ENCODE data around the gene DPYSL4.
A peak's percentile ranks its signal among the peaks of the same experiment; 100 is the strongest.

DPYSL4 gene

GRCh38 chr10:132179551-132180392, 7.0 kb upstream of the DPYSL4 start:
- DNase-seq: no peak

- DNase-seq: no peak
Observed at GRCh38 chr10:132180736-132181135, 6.0 kb upstream of the DPYSL4 start.

DNA sequence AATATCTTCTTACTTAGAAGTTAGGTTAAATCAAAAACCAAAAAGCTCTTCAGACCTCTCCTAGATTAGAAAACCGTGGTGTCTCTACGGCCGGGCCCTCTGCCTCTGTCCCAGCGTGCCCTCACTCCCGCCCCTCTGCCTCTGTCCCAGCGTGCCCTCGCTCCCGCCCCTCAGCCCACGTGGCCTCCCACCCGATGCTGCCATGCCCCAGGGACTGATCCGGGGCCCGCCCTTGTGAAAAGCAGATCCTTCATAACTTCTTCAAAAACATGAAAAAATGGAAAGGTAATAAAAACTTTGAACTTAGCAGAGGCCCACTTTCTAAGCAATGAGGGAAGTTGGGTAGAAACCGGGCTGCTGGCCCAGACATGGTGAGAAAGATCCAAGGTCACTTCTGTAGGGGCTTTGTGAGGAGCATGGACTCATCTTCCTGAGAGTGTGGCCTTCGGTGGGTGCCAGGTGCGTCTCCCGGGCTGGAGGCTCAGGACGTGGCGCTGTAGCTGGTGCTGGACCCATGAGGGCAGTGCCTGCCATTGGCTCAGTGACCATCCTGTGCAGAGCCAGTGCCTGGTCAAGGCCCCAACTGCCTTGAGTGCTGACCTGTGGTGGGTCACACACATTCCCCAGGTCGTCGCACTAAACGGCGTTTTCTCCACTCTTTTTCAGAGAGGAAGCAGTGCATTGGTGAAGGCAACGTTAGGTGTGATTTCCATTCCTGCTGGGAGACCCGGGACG, 4.9 kb upstream of the DPYSL4 start:
- DNase-seq: no peak

- no peak for DNase-seq
Observed at GRCh38 chr10:132182591-132182990, 4.2 kb upstream of the DPYSL4 start.

DNA sequence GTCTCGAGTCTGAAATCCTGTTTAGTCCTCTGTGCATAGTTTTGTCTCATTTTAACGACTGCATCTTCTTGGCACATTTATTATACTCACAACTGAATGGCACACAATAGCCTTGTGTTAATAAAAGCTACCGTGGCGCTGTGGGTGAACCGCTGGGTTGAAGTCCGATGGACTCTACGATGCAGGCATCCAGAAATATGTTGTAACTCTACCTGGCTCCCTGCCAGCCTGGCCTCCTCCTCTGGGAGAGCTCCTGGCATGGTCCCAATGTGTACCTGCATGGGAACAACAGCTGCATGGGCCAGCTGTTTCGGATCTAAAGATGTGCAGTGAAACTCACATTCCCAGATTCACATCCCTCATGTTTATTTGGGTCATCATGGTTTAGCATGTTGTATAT, 3.7 kb upstream of the DPYSL4 start:
- DNase-seq: no peak

- DNase-seq: no peak
Observed at GRCh38 chr10:132184816-132185593, 1.7 kb upstream of the DPYSL4 start.

- peak; percentile 36 for DNase-seq
Observed at GRCh38 chr10:132185601-132186487, 904 bp upstream of the DPYSL4 start.

DNA sequence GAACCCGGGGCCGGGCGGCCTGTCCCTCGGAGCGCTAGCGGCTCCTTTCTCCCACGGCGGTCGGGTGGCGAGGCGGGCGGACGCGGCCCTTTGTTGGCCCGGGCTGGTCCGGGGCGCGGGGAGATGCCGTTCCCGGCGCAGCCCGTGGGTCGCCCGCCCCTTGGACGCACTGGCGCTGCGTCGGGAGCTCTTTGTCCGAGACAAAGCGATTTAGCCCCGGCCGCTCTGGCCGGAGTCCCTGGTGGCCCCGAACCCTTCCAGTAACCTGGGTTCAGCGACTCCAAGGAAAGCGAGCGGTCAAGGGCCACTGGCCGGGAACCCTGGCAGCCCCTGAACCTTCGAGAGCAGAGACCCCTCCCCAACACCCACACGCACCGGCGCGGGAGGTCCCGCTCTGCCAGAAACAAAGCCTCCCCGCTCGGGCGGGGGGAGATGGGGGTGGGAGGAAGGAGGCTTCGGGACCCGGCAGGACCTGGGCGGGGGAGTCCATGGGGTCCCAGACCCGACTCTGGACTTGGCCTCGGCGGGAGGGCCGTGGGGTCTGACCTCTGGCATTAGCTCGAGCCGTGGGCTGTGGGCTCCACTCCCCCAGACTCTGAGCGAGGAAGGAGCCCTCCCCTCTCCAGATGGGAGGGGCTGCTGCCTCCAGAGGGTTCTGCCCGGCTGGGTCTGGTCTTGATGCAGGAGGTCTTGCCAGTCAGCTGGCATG, 836 bp downstream of the DPYSL4 start:
- DNase-seq: no peak

DNA sequence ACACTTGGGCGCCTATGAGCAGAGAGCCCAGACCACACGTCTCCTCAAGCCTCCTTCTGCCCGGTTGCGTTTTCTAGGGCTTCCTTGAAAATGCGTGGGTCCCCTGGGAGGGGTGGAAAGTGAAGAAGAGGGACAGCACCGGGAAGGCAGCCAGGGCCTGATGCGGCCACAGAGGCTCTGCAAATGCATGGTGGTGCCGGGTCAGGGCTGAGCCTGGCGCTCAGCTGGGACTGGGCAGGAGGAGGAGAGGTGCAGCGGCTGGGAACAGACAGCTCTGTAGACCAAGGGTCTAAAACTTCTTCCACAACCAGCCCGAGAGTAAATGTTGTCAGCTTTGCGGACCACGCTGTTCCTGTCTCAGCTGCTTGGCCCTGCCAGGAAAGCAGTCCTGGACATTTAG, 1.6 kb downstream of the DPYSL4 start:
- no peak for DNase-seq

- no peak for DNase-seq
Observed at GRCh38 chr10:132189016-132189415, 2.3 kb downstream of the DPYSL4 start.

DNA sequence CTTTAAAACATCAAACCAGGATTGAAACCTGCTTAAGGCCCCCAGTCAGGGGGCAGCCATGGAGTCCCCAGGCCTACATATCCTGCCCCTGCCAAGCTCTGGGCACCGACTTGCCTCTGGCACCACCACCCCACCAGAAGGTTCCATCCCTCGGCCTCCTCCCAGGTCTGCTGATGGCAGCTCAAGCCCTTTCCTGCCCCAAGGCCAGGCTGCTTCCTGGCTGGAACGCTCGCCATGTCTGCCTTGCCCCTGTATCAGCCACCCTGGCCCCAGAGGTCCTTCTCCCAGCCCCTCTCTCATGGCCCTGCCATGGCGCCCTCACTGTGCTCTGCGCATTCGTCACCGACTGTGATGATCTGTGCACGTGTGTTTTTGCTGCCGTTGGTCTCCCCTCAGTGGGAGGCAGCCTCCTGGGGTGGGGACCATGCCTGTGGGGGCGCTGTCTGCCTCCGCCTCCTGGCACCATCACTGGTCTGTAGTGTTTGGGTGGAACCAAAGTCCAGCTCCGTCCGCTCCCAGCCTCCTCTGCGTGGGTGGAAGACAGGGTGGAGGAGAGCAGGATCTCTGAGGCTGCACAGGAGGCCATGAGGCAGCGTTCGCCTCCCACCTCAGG, 3.2 kb downstream of the DPYSL4 start:
- DNase-seq: no peak

GRCh38 chr10:132192076-132192975, 5.6 kb downstream of the DPYSL4 start:
- DNase-seq: no peak

DNA sequence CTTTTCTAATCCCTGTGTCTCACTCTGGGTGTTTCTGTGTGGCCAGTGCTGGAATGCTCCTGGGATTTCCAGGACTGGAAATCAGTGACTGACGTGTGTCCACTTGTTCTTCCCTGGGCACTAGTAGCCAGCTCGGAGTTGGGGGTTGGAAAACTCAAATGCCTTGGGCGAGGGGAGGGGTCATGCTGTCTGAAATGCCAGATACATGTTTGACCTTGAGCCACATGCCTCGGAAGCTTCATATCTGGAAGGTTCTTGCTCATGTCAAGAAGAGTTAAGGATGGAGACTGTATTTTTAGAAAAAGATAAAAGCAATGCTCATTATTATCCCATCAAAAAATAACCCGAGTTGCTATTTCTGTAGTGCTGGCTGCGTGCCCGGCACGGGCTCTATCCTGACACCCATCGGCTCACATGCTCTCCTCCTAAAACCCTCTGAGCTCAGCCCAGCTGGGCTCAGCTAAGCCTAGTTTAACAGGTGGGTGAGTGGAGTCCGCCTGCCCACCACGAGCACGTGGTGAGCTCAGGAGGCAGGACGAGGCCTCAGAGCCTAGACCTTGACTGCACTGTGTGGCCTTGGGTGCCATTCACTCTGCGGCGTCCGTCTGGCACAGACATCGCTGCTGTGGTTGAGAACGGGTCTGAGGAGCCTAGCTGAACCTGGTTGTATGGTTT, 6.4 kb downstream of the DPYSL4 start:
- DNase-seq: no peak

DNA sequence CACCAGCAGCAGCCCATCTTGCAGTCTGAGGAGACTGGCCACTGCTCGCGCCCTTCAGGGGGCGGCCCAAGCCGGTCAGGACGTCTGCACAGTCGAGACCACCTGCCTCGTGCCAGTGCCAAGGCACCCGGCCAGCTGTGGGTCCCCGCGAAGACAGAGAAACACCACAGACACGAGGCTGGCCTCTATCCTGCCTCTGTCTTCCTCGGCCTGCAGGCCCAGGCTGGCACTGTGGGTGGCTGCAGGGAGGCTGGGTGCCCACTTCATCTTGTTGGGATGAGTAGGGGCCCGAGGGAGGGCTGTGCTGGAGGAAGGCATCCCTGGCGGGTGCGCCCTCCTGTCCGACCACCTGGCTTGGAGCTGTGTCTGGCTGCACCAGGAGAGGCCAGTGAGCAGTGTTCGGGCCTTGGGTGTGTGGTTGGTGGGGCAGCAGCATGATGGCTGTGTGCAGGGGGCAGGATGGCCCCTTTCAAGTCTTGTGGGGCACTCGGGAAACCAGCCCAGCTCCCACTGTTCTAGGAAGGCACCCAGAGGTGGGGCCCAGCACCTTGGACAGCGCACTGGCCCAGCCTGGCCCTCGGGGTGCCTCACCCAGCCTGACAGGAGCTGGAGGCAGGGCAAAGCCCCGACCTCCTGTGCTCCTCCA, 7.3 kb downstream of the DPYSL4 start:
- DNase-seq: no peak

- DNase-seq: no peak
Observed at GRCh38 chr10:132194726-132195125, 8.0 kb downstream of the DPYSL4 start.

- no peak for DNase-seq
Observed at GRCh38 chr10:132195366-132196075, 8.8 kb downstream of the DPYSL4 start.

DNA sequence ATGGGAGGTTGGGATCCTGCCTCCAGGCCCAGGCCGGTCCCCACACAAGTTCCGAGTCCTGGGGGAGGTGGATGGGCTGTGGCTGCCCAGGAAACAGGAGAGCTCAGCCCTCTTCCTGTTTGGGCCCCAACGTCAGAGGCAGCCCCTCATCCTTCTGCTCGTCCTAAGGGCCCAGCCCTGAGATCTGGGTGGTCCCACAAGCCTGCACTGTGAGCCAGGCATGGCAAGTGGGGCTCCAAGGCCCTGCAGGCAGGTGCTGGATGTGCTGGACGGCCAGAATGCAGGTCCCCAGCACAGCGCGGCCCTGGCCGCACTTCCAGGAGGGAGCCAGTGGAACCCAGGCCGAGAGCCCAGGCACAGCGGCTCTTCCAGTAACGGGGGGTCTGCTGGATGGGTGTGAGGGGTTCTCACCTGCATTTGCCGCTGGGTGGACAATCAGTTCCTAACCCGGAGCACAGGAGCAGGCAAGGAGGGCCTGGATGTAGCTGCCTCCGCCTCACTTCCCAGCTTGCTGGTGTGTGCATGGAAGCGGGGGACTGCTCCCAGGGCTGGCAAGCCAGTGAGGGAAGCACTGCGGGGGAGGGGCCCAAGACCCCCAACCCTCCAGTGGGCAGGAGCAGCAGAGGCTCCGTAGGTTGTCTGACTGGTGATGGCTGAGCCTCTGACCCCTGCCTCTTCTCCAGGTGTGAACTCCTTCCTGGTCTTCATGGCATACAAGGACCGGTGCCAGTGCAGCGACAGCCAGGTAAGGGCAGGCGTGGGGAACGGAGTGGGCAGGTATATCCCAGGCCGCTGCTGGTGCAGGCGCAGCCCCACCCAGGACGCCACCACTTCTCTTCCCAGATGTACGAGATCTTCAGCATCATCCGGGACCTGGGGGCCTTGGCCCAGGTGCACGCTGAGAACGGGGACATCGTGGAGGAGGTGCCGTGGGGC, 9.7 kb downstream of the DPYSL4 start:
- DNase-seq: no peak

All from DMS153 (cell line).